Measurements from ENCODE around the gene NPC2. TPM values are rescaled to one million over a fixed set of nuclear protein-coding genes. Genes with fewer than 3 reads are reported as not detected.

Gene NPC2
- total and polyA plus RNA-seq, 2 of the 4 experiments (the other 2 are of a cell fraction): 210 to 273 TPM

- in situ Hi-C loops (cut with MboI; ENCODE audit: low sequenced_read_pairs) (loop anchor here (10.0 kb wide), 1 partner anchor 288 kb away; no protein-coding TSS in a partner anchor), dilution Hi-C loops (cut with HindIII; ENCODE audit: low sequenced_read_pairs, unreplicated experiment) (no loop called here), intact Hi-C loops (cut with micrococcal nuclease) (no loop called here)
- H3K4ac ChIP-seq (ENCODE audit: low read depth, low read length): no peak overlapping the region
- H3K9me3 ChIP-seq (ENCODE audit: control insufficient read depth, insufficient read depth, low read length): no peaks in the 10 kb centered on the region
- H3K9me1 ChIP-seq (ENCODE audit: insufficient read depth, low read length): peaks cover 11% of the 10 kb centered on the region; the same call in 1 of the 2 replicates
- H4K20me1 ChIP-seq (ENCODE audit: insufficient read depth, low read length): no peaks in the 10 kb centered on the region
- no peak overlapping the region for H4K5ac ChIP-seq (ENCODE audit: low read depth, low read length)
- H3K18ac ChIP-seq (ENCODE audit: low read depth, low read length): no peak overlapping the region
- H3K79me1 ChIP-seq (ENCODE audit: low read depth in 1 of 2, low read length in 2 of 2): peaks cover 0 to 9% of the 10 kb centered on the region in 2 experiments; a peak in 1 of 4 replicates
- no peak overlapping the region for H2BK15ac ChIP-seq (ENCODE audit: low read depth, low read length)
- no peak for TF ChIP-seq ELK1 (IDR thresholded peaks at IDR 0.05; ENCODE audit: borderline replicate concordance, low read depth, low read length)
- TF ChIP-seq POLR2A (IDR thresholded peaks at IDR 0.05; ENCODE audit: low read depth, low read length): no peak
- TF ChIP-seq MAZ (IDR thresholded peaks at IDR 0.05; ENCODE audit: borderline replicate concordance, low read depth, low read length): no peak
- TF ChIP-seq SMC3 (IDR thresholded peaks at IDR 0.05; ENCODE audit: low read depth, low read length): no peak
- H3K4me1 ChIP-seq (ENCODE audit: control insufficient read depth, insufficient read depth, low read length): peaks cover 12% of the 10 kb centered on the region
- ChIA-PET POLR2A (ENCODE audit: unreplicated experiment) (no interaction called here), CTCF (no interaction called here)
- peak overlapping the region; percentile 59 for H2AK9ac ChIP-seq (replicated peaks; ENCODE audit: low read depth, low read length, poor library complexity)
- no peak overlapping the region for H3K4me2 ChIP-seq (ENCODE audit: low read depth, low read length)
- H4K8ac ChIP-seq (ENCODE audit: low read depth in 2 of 2, low read length in 2 of 2): no peak overlapping the region
- H2BK5ac ChIP-seq (ENCODE audit: low read depth, low read length, poor library complexity, severe bottlenecking): no peak overlapping the region
- no peak overlapping the region for H4K91ac ChIP-seq (ENCODE audit: insufficient read depth, low read depth, low read length)
- H3K4me3 ChIP-seq (ENCODE audit: insufficient read depth, low read depth, low read length): no peak overlapping the region
- ATAC-seq (ENCODE audit: low read depth): no peak
- H2BK120ac ChIP-seq (ENCODE audit: low read depth, low read length): no peak overlapping the region
- no peak overlapping the region for H2AFZ ChIP-seq (replicated peaks; ENCODE audit: low read length, poor library complexity)
- H3K27ac ChIP-seq (ENCODE audit: insufficient read depth, low read length): no peak overlapping the region
- H3K14ac ChIP-seq (replicated peaks; ENCODE audit: low read depth, low read length): no peak overlapping the region
- no peak overlapping the region for H3K56ac ChIP-seq (ENCODE audit: extremely low read depth, insufficient read depth, low read length)
- no peaks in the 10 kb centered on the region for H3K27me3 ChIP-seq (ENCODE audit: control insufficient read depth, insufficient read depth, low read length)
- peaks cover 26% of the 10 kb centered on the region for H3K36me3 ChIP-seq (ENCODE audit: control insufficient read depth, insufficient read depth, low read length)
- H2BK20ac ChIP-seq (ENCODE audit: low read depth, low read length): no peak overlapping the region
- H3K23ac ChIP-seq (ENCODE audit: low read depth, low read length): no peak overlapping the region; the same call in 1 of the 2 replicates
- no peak overlapping the region for H3K9ac ChIP-seq (ENCODE audit: low read depth, low read length)
- whole genome bisulfite sequencing, 2 experiments (ENCODE audit: extremely low coverage in 2 of 2, insufficient read length in 1 of 2): 98% methylated on average over 8 of the region's 13 CpGs; no CpG with 5 or more reads in 1 of the 2 experiments
- no peak overlapping the region for H2AK5ac ChIP-seq (ENCODE audit: low read depth, low read length)
- DNase-seq: no peak
- BruUV-seq (replicated peaks): no TSS peak
These were observed 13.3 kb upstream of the NPC2 start for GRCh38 chr14:74506411-74506851.
